Pancreas (tissue), 10 donors: Measurements from ENCODE around the gene CEACAM18. TPM values are rescaled to one million over a fixed set of nuclear protein-coding genes. Genes with fewer than 3 reads are reported as not detected.
"Not testable (repeated sequence)": the region's sequence is repeated elsewhere in the genome, so short reads cannot be mapped to it uniquely, and the experiment has no call there.

Experiments
- ATAC-seq, 4 donors: fragments of 200-7000 bp; cut with Tn5 transposase; one replicate each; pipeline versions ENCODE4 v1.8.0 to v1.9.1; 2020; ENCODE audit warnings: mild to moderate bottlenecking in 4 of 4, moderate library complexity in 4 of 4
- DNase-seq, 6 donors: peaks; one replicate each; pipeline ENCODE4 v3.0.0-alpha.2; 2020
- FAIRE-seq: peaks from 2 replicates; lab custom pipeline; 2012; peaks lifted over from hg19 to GRCh38; lab: Jason Lieb, UNC
- H3K27ac ChIP-seq, 4 donors: fragments of 200-600 bp; sonication (generic); 1 replicate in 3 of 4; 2 replicates in 1 of 4; pipeline versions ENCODE4 v1.5.0 to v1.8.0; 2020
- H3K27me3 ChIP-seq, 4 donors: fragments of 200-600 bp; one replicate each; pipeline ENCODE4 v1.8.0; 2021
- H3K36me3 ChIP-seq, 3 donors: fragments of 200-600 bp; sonication (generic) in 1 of 3; one replicate each; pipeline versions ENCODE4 v1.5.0 to v1.8.0; 2020 to 2021
- H3K4me1 ChIP-seq, 3 donors: fragments of 200-600 bp; one replicate each; pipeline ENCODE4 v1.8.0; 2021
- H3K4me3 ChIP-seq, 4 donors: fragments of 200-600 bp; sonication (generic) in 2 of 4; one replicate each; pipeline versions ENCODE4 v1.5.0 to v1.8.0; 2020 to 2021
- H3K9me3 ChIP-seq, 4 donors: fragments of 200-600 bp; one replicate each; pipeline ENCODE4 v1.8.0; 2021
- CTCF ChIP-seq, 4 donors: fragments of 200-600 bp; sonication (generic) in 3 of 4; IDR thresholded peaks; one replicate each; pipeline versions ENCODE4 v1.5.0 to v1.8.0; 2021; ENCODE audit warnings: antibody characterized with exemption in 4 of 4
- WGBS, 2 donors: extraction: QIAGEN DNeasy Blood & Tissue Kit; methylation state at CpG; one replicate each; pipeline ENCODE4 v1.1.7; 2013; 5-methylcytosine and 5-hydroxymethylcytosine counted together
- intact Hi-C, 3 donors: fragments of 100-400 bp; cut with DNase I; formaldehyde crosslinking; loops; one replicate each; pipeline versions ENCODE4 v1.11.1 to v1.14.2; 2022
- polyA plus RNA-seq, 2 donors: library from polyadenylated mRNA; stranded (reverse); fragments of 200-250 nt; gene quantifications; one replicate each; pipeline ENCODE4 v1.2.3, GENCODE V29; 2013
- total RNA-seq, 6 donors: library from RNA; stranded (reverse); fragmentation: NEBNext Ultra II Directional in 4 of 6; extraction: Animal tissue kit (Norgen Biotek cat#: 25700) in 4 of 6; gene quantifications; one replicate each; pipeline versions ENCODE4 v1.2.1 to v1.2.4, GENCODE V29; 2021 to 2023
- donor health status: healthy with polysubstance abuse.
- donor health status: DM: no; HTN: no; CAD: no; lungs with moderate emphysema.
- donor health status: DM: no; HTN: no; CAD: no.
- donor health status: control.
- donor health status: control.
- donor health status: Bipolar disorder and iron deficiency.
- donor health status: DM: yes; HTN: yes; CAD: no.
- donor health status: DM: no; HTN: no; CAD: no.
- donor health status: DM: no; HTN: no; CAD: no.
- donor health status: DM: yes; HTN: yes; CAD: no.

The CEACAM18 gene
- total and polyA plus RNA-seq, 8 donors = not detected

- WGBS, 2 donors = 31 to 32% methylated on average over 5 of the region's 5 CpGs
- Histone ChIP-seq H3K36me3 (no peaks in the 10 kb centered on the region), H3K9me3 (no peaks in the 10 kb centered on the region), H3K27ac (no peak overlapping the region), H3K4me1 (no peaks in the 10 kb centered on the region), H3K4me3 (no peak overlapping the region), H3K27me3 (peaks cover 0 to 20% (median 0%) of the 10 kb centered on the region in 4 donors)
- intact Hi-C loops = no loop called here
- TF ChIP-seq CTCF (IDR thresholded peaks at IDR 0.05) = no peak
- ATAC-seq (peak in 3 of 4 donors; percentile 50 to 75 (median 58)), FAIRE-seq (no peak), DNase-seq (no peak)
Measured at GRCh38 chr19:51439021-51439465, 39.3 kb upstream of the CEACAM18 start.

- H3K27ac ChIP-seq = no peak overlapping the region
- H3K9me3 ChIP-seq = no peaks in the 10 kb centered on the region
- H3K36me3 ChIP-seq = no peaks in the 10 kb centered on the region
- DNase-seq = no peak
- H3K4me1 ChIP-seq = no peaks in the 10 kb centered on the region
- TF ChIP-seq CTCF (IDR thresholded peaks at IDR 0.05) = no peak
- peaks cover 0 to 20% (median 0%) of the 10 kb centered on the region in 4 donors for H3K27me3 ChIP-seq
- no peak for FAIRE-seq
- H3K4me3 ChIP-seq = no peak overlapping the region
- ATAC-seq = no peak
- intact Hi-C loops = no loop called here
- 51 to 56% methylated on average over 2 of the region's 2 CpGs for WGBS, 2 donors
Measured at GRCh38 chr19:51440052-51440451, 38.3 kb upstream of the CEACAM18 start.

GRCh38 chr19:51440846-51441409 lies 37.4 kb upstream of the CEACAM18 start:
- Histone ChIP-seq H3K27ac (no peak overlapping the region), H3K36me3 (no peaks in the 10 kb centered on the region), H3K27me3 (peaks cover 0 to 20% (median 0%) of the 10 kb centered on the region in 4 donors), H3K9me3 (no peaks in the 10 kb centered on the region), H3K4me3 (no peak overlapping the region), H3K4me1 (no peaks in the 10 kb centered on the region)
- DNase-seq (no peak), FAIRE-seq (no peak), ATAC-seq (peak in 1 of 4 donors; percentile 57)
- intact Hi-C loops = no loop called here
- no peak for TF ChIP-seq CTCF (IDR thresholded peaks at IDR 0.05)
- 17 to 32% methylated on average over 11 of the region's 11 CpGs for WGBS, 2 donors

- peak in 2 of 4 donors; percentile 43 to 46 for ATAC-seq
- Histone ChIP-seq H3K27me3 (peaks cover 0 to 17% (median 0%) of the 10 kb centered on the region in 4 donors), H3K27ac (no peak overlapping the region), H3K9me3 (no peaks in the 10 kb centered on the region), H3K4me3 (no peak overlapping the region), H3K4me1 (no peaks in the 10 kb centered on the region), H3K36me3 (no peaks in the 10 kb centered on the region)
- no peak for TF ChIP-seq CTCF (IDR thresholded peaks at IDR 0.05)
- no peak for FAIRE-seq
- intact Hi-C loops = no loop called here
- no peak for DNase-seq
- WGBS, 2 donors = 49 to 60% methylated on average over 30 to 31 of the region's 31 CpGs
Measured at GRCh38 chr19:51441410-51442390, 36.6 kb upstream of the CEACAM18 start.

GRCh38 chr19:51447510-51447909 lies 30.8 kb upstream of the CEACAM18 start:
- FAIRE-seq, H3K27ac ChIP-seq, intact Hi-C loops, H3K4me3 ChIP-seq, H3K27me3 ChIP-seq, DNase-seq, H3K9me3 ChIP-seq, H3K36me3 ChIP-seq, ATAC-seq, H3K4me1 ChIP-seq: not testable (repeated sequence)
- WGBS, 2 donors = 56 to 71% methylated on average over 3 of the region's 3 CpGs
